Measurements from ENCODE around the gene DSTN.

The DSTN gene

DNA sequence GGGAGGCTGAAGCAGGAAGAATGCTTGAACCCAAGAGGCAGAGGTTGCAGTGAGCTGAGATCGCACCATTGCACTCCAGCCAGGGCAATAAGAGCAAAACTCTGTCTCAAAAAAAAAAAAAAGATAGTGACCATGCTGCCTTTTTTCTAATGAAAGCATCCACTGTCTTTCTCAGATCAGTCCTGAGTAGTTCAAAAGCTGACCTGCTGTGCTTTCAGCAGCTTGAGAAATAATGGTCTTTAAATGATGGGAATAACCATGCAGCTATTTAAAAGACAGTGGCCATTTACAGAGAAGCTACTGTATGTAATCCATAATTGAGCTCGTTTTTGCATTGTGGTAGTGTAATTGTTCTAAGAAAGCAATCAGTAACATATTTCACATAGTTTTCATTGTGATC, 36.1 kb downstream of the DSTN start:
- ChIA-PET POLR2A (interaction anchor here (0.8 kb wide), 1 partner anchor 36 kb away, joined by 5 read pairs; the partner anchor contains the start of gene DSTN), CTCF (interaction anchor here (0.6 kb wide), 1 partner anchor 309 kb away, joined by 3 read pairs; no protein-coding TSS in a partner anchor)
- DNase-seq (ENCODE audit: extremely low spot score), result no peak
- TF ChIP-seq ELF4 (IDR thresholded peaks at IDR 0.05) (no peak), LEF1 (IDR thresholded peaks at IDR 0.05; ENCODE audit: borderline replicate concordance) (no peak), CTBP1 (IDR thresholded peaks at IDR 0.05; ENCODE audit: borderline replicate concordance) (no peak), ZNF384 (IDR thresholded peaks at IDR 0.05) (no peak), SUZ12 (IDR thresholded peaks at IDR 0.05) (no peak), L3MBTL2 (conservative IDR thresholded peaks at IDR 0.05) (no peak), PKNOX1 (IDR thresholded peaks at IDR 0.05) (no peak), TARDBP (IDR thresholded peaks at IDR 0.05) (no peak), NFRKB (IDR thresholded peaks at IDR 0.05) (no peak), FOXM1 (IDR thresholded peaks at IDR 0.05; ENCODE audit: borderline replicate concordance) (no peak)

GRCh38 chr20:17608701-17609497, 39.0 kb downstream of the DSTN start:
- POLR2A ChIA-PET, result no interaction called here
- DNase-seq (ENCODE audit: extremely low spot score), result no peak
- CTCF ChIA-PET, result no interaction called here
- TF ChIP-seq TARDBP (IDR thresholded peaks at IDR 0.05) (no peak), BHLHE40 (IDR thresholded peaks at IDR 0.05; ENCODE audit: borderline replicate concordance) (no peak), FOXM1 (IDR thresholded peaks at IDR 0.05; ENCODE audit: borderline replicate concordance) (no peak), FOXK2 (IDR thresholded peaks at IDR 0.05) (no peak), HDGF (IDR thresholded peaks at IDR 0.05; ENCODE audit: borderline replicate concordance) (no peak), NFRKB (IDR thresholded peaks at IDR 0.05) (no peak), SUZ12 (IDR thresholded peaks at IDR 0.05) (no peak), ARNT (IDR thresholded peaks at IDR 0.05) (no peak), L3MBTL2 (conservative IDR thresholded peaks at IDR 0.05) (no peak), PKNOX1 (IDR thresholded peaks at IDR 0.05) (no peak)

GRCh38 chr20:17609811-17610377, 40.0 kb downstream of the DSTN start:
- DNase-seq (ENCODE audit: extremely low spot score), result no peak
- POLR2A ChIA-PET, result interaction anchor here (0.9 to 1.0 kb wide), 2 partner anchors 39 to 40 kb away, joined by 3 to 4 read pairs; partner anchors contain the start of gene DSTN
- CTCF ChIA-PET, result no interaction called here
- TF ChIP-seq CTBP1 (IDR thresholded peaks at IDR 0.05; ENCODE audit: borderline replicate concordance), result no peak
- no peak for TF ChIP-seq ELF4 (IDR thresholded peaks at IDR 0.05)
- TF ChIP-seq SP1 (IDR thresholded peaks at IDR 0.05), result no peak
- no peak for TF ChIP-seq ZNF384 (IDR thresholded peaks at IDR 0.05)
- TF ChIP-seq SUZ12 (IDR thresholded peaks at IDR 0.05), result no peak
- no peak for TF ChIP-seq FOXK2 (IDR thresholded peaks at IDR 0.05)
- no peak for TF ChIP-seq FOXM1 (IDR thresholded peaks at IDR 0.05; ENCODE audit: borderline replicate concordance)
- TF ChIP-seq LEF1 (IDR thresholded peaks at IDR 0.05; ENCODE audit: borderline replicate concordance), result no peak
- TF ChIP-seq HDGF (IDR thresholded peaks at IDR 0.05; ENCODE audit: borderline replicate concordance), result no peak
- no peak for TF ChIP-seq PKNOX1 (IDR thresholded peaks at IDR 0.05)
- no peak for TF ChIP-seq FOXA1 (IDR thresholded peaks at IDR 0.05)
- no peak for TF ChIP-seq NFRKB (IDR thresholded peaks at IDR 0.05)
- no peak for TF ChIP-seq L3MBTL2 (conservative IDR thresholded peaks at IDR 0.05)
- TF ChIP-seq TARDBP (IDR thresholded peaks at IDR 0.05), result no peak
- no peak for TF ChIP-seq ARNT (IDR thresholded peaks at IDR 0.05)
- TF ChIP-seq BHLHE40 (IDR thresholded peaks at IDR 0.05; ENCODE audit: borderline replicate concordance), result no peak

- TF ChIP-seq FOXA1 (IDR thresholded peaks at IDR 0.05), result no peak
- no peak for TF ChIP-seq BHLHE40 (IDR thresholded peaks at IDR 0.05; ENCODE audit: borderline replicate concordance)
- no peak for TF ChIP-seq FOXM1 (IDR thresholded peaks at IDR 0.05; ENCODE audit: borderline replicate concordance)
- TF ChIP-seq LEF1 (IDR thresholded peaks at IDR 0.05; ENCODE audit: borderline replicate concordance), result no peak
- TF ChIP-seq NFRKB (IDR thresholded peaks at IDR 0.05), result no peak
- no peak for TF ChIP-seq HDGF (IDR thresholded peaks at IDR 0.05; ENCODE audit: borderline replicate concordance)
- TF ChIP-seq SP1 (IDR thresholded peaks at IDR 0.05), result no peak
- TF ChIP-seq PKNOX1 (IDR thresholded peaks at IDR 0.05), result no peak
- no peak for TF ChIP-seq CTBP1 (IDR thresholded peaks at IDR 0.05; ENCODE audit: borderline replicate concordance)
- no peak for TF ChIP-seq L3MBTL2 (conservative IDR thresholded peaks at IDR 0.05)
- no peak for TF ChIP-seq ELF4 (IDR thresholded peaks at IDR 0.05)
- TF ChIP-seq FOXK2 (IDR thresholded peaks at IDR 0.05), result no peak
- no peak for TF ChIP-seq SUZ12 (IDR thresholded peaks at IDR 0.05)
- TF ChIP-seq ZNF384 (IDR thresholded peaks at IDR 0.05), result no peak
- TF ChIP-seq ARNT (IDR thresholded peaks at IDR 0.05), result no peak
- no peak for TF ChIP-seq TARDBP (IDR thresholded peaks at IDR 0.05)
- DNase-seq (ENCODE audit: extremely low spot score), result no peak
- ChIA-PET CTCF (no interaction called here), POLR2A (interaction anchor here (0.9 to 1.0 kb wide), 2 partner anchors 40 to 41 kb away, joined by 3 to 4 read pairs; partner anchors contain the start of gene DSTN)
These were observed 40.9 kb downstream of the DSTN start for GRCh38 chr20:17610566-17611289.

- DNase-seq (ENCODE audit: extremely low spot score), result no peak
- TF ChIP-seq ARNT (IDR thresholded peaks at IDR 0.05) (no peak), SP1 (IDR thresholded peaks at IDR 0.05) (no peak), TARDBP (IDR thresholded peaks at IDR 0.05) (no peak), SUZ12 (IDR thresholded peaks at IDR 0.05) (no peak), HDGF (IDR thresholded peaks at IDR 0.05; ENCODE audit: borderline replicate concordance) (no peak), BHLHE40 (IDR thresholded peaks at IDR 0.05; ENCODE audit: borderline replicate concordance) (no peak), ELF4 (IDR thresholded peaks at IDR 0.05) (no peak), FOXM1 (IDR thresholded peaks at IDR 0.05; ENCODE audit: borderline replicate concordance) (no peak), LEF1 (IDR thresholded peaks at IDR 0.05; ENCODE audit: borderline replicate concordance) (no peak), CTBP1 (IDR thresholded peaks at IDR 0.05; ENCODE audit: borderline replicate concordance) (no peak), PKNOX1 (IDR thresholded peaks at IDR 0.05) (no peak), L3MBTL2 (conservative IDR thresholded peaks at IDR 0.05) (no peak), ZNF384 (IDR thresholded peaks at IDR 0.05) (no peak), FOXK2 (IDR thresholded peaks at IDR 0.05) (no peak), NFRKB (IDR thresholded peaks at IDR 0.05) (no peak), FOXA1 (IDR thresholded peaks at IDR 0.05) (no peak)
- ChIA-PET CTCF (no interaction called here), POLR2A (no interaction called here)
These were observed 41.3 kb downstream of the DSTN start for GRCh38 chr20:17611290-17611539.
